Measurements from ENCODE around the gene XRCC4. TPM values are rescaled to one million over a fixed set of nuclear protein-coding genes. Genes with fewer than 3 reads are reported as not detected.

XRCC4 gene
- total RNA-seq, 1 donor from 2014 or later = 10.0 TPM

Other genes with a start within 250 kb of the XRCC4 start
- 45.7 and 57.4 TPM in 2 replicates for gene TMEM167A, start 153 bp upstream of the XRCC4 start, total RNA-seq